ENCODE results near the gene CNTNAP3.
"Not testable (repeated sequence)": the region's sequence is repeated elsewhere in the genome, so short reads cannot be mapped to it uniquely, and the experiment has no call there.

Gene CNTNAP3

DNA sequence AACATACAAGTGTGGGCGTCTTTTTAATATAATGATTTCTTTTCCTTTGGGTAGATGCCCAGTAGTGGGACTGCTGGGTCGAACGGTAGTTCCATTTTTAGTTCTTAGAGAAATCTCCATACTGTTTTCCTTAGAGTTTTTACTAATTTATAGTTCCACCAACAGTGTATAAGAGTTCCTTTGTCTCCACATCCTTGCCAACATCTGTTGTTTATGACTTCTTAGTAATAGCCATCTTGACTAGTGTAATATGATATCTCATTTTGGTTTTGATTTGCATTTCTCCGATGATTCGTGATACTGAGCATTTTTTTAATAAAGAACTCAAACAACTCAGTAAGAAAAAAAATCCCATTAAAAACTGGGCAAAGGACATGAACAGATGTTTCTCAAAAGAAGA is 225.0 kb downstream of the CNTNAP3 start:
- not testable (repeated sequence) for DNase-seq

GRCh38 chr9:39054453-39054852 is 233.5 kb downstream of the CNTNAP3 start:
- DNase-seq: not testable (repeated sequence)

DNA sequence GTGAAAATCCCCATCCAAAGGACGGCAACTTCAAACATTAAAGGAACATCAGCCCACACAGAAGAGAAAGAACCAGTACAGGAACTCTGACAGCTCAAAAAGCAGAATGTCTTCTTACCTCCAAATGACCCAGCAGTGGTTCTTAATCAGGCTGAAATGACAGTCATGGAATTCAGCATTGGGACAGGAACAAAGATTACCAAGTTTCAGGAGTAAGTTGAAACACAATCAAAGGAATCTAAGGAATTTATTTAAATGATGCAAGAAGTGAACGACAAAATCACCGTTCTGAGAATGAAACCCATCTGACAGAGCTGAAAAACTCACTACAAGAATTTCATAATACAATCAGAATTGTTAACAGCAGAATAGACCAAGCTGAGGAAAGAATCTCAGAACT is 241.1 kb downstream of the CNTNAP3 start:
- not testable (repeated sequence) for DNase-seq

DNA sequence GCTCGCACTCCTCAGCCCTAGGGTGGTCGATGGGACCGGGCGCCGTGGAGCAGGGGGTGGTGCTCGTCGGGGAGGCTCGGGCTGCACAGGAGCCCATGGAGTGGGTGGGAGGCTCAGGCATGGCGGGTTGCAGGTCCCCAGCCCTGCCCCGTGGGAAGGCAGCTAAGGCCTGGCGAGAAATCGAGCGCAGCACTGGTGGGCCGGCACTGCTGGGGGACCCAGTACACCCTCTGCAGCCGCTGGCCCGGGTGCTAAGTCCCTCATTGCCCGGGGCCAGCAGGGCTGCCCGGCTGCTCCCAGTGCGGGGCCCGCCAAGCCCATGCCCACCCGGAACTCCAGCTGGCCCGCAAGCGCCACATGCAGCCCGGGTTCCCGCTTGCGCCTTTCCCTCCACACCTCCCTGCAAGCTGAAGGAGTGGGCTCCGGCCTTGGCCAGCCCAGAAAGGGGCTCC is 245.6 kb downstream of the CNTNAP3 start:
- not testable (repeated sequence) for DNase-seq

DNA sequence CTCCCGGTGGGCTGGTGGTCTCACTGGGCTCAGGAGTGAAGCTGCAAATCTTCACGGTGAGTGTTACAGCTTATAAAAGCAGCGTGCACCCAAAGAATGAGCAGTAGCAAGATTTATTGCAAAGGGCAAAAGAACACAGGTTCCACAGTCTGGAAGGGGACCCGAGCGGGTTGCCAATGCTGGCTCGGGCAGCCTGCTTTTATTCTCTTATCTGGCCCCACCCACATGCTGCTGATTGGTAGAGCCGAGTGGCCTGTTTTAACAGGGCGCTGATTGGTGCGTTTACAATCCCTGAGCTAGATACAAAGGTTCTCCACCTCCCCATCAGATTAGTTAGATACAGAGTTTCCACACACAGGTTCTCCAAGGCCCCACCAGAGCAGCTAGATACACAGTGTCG is 246.2 kb downstream of the CNTNAP3 start:
- DNase-seq: not testable (repeated sequence)

DNA sequence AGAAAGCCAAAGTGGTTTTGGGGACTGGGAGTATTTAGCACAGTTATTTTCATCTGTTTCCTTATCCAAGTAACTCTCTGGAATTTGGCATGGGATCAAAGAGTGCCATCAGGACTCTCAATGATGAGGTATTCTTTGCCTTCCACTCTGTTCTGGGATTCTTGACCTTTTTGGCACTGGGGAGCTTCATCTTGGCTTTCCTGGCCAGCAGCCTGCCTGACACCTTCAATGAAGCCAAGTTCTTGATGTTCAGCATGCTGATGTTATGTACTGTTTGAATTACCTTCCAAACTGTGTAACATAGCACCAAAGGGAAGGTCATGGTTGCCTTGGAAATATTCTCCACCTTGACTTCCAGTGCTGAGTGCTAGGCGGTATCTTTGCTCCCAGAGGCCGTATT is 248.8 kb downstream of the CNTNAP3 start:
- not testable (repeated sequence) for DNase-seq

DNA sequence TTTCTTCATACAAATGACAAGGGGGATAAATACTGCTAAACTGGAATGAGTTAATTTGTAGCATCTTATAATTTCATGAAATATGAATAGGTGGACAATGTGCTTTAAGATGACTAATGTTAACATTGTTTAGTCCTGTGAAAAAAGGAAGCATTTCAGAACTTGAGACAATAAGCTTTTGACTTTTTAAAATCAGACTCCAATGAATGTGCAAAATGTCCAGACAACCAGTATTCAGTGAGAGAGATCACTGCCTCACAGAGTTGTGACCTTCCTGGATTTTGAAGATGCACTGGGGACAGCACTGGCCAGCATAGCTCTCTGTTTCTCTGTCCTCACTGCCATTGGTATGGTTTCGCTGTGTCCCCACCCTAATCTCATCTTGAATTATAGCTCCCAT is 249.7 kb downstream of the CNTNAP3 start:
- not testable (repeated sequence) for DNase-seq

DNA sequence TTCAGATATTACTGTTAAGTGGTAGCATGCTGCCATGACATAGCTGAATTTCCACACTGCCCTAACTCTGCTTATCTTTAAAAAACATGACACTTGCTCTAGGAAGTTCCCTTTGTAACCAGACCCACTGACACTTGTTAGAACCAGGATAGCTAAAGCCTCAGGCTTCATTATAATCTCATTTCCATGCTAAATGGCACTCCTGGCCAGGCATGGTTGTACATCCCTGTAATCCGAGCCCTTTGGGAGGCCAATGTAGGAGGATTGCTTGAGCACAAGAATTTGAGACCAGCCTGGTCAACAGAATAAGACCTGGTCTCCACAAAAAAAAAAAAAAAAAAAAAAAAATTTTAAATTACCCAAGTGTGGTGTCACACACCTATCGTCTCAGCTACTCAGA is 254.1 kb downstream of the CNTNAP3 start:
- DNase-seq: not testable (repeated sequence)

- DNase-seq: not testable (repeated sequence)
Observed at GRCh38 chr9:39030204-39031019, 257.6 kb downstream of the CNTNAP3 start.

DNA sequence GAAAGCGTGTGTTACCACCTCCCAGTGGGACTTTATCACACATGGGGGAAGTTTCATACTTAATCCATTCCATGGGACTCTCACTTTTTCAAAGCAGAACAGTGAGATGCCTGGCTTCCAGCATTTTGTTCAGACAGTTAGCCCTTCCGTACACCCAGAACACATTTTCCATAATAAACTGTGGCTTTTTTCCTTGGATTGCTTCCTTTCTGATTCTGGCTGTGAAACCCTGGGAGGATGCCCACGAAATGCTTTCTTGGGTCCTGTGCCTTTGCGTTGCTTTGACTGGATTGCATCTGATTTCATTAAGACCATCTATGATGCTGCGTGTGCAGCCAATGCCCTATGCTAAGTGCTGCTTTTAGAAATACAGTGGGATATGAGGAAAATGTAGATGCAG is 259.1 kb downstream of the CNTNAP3 start:
- not testable (repeated sequence) for DNase-seq

DNA sequence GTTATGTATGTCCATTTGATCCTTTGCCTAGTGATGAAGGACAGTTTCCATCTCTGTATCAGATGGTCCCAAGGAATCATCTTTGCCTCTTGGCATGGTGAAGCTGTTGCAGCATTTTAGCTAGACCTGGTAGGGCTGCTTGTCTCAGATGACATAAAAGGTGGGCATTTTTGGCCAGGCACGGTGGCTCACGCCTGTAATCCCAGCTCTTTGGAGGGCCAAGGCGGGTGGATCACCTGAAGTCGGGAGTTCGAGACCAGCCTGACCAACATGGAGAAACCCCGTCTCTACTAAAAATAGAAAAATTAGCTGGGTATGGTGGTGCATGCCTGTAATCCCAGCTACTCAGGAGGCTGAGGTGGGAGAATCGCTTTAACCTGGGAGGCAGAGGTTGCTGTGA is 259.8 kb downstream of the CNTNAP3 start:
- not testable (repeated sequence) for DNase-seq

DNA sequence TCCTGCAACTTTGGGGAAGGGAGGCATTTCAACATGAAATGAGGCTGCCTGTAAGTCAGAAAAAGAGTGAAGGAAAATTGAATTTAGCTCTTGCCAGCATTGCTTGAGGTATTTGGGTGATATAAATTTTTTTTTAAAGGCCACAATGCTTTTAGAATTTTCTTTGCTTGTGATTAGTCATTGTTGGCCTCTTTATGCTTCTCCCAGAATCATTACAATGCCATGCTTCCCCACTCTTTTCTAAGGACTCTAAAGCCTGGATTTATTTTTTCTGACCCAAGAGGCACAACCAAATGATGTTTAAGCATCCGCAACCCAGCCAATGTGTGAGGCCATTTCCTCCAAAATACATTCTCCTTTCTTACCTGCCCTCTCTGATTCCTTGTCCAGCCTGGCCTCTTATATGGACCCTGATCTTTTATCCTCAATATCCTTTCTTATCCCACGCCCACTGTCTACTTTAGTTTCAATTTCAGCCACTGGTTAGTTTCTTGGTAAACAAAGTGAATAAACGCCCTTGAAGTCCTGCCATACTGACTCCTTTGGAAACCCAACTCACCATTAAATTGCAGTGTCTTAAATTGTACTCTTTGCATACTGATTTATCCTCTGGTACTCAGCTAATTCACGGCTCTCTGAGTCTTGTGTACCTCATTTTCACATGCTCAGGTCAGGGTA is 261.9 kb downstream of the CNTNAP3 start:
- not testable (repeated sequence) for DNase-seq

Data from OCI-M1 (cell line).